HG03039 (cell line): Measurements from ENCODE around the gene RACK1.

Experiments
- ATAC-seq: cut with Tn5 transposase; IDR thresholded peaks from one replicate; pipeline ENCODE4 v1.9.1; 2021; ENCODE audit warnings: mild to moderate bottlenecking, moderate library complexity; ENCODE audit not compliant: unreplicated experiment

Gene RACK1

GRCh38 chr5:181234455-181235306 lies 9.0 kb downstream of the RACK1 start:
- no peak for ATAC-seq

- ATAC-seq, result no peak
Observed at GRCh38 chr5:181233801-181234454, 9.8 kb downstream of the RACK1 start.

- ATAC-seq, result no peak
Observed at GRCh38 chr5:181233088-181233800, 10.5 kb downstream of the RACK1 start.

GRCh38 chr5:181232593-181232992 lies 11.1 kb downstream of the RACK1 start:
- no peak for ATAC-seq

- ATAC-seq, result no peak
Observed at GRCh38 chr5:181231432-181231831, 12.3 kb downstream of the RACK1 start.

GRCh38 chr5:181230551-181230950 lies 13.2 kb downstream of the RACK1 start:
- no peak for ATAC-seq

GRCh38 chr5:181229996-181230395 lies 13.7 kb downstream of the RACK1 start:
- no peak for ATAC-seq

- no peak for ATAC-seq
Observed at GRCh38 chr5:181224390-181225229, 19.1 kb downstream of the RACK1 start.

GRCh38 chr5:181223729-181224389 lies 19.8 kb downstream of the RACK1 start:
- ATAC-seq, result no peak

- ATAC-seq, result peak; percentile 66
Observed at GRCh38 chr5:181223058-181223728, 20.5 kb downstream of the RACK1 start, which contains the start of gene TRIM41. TRIM41 (plus strand) TSS chr5:181223281; CDS start chr5:181224000, 719 bp downstream.

GRCh38 chr5:181222630-181223057 lies 21.1 kb downstream of the RACK1 start:
- no peak for ATAC-seq

- peak; percentile 29 for ATAC-seq
Observed at GRCh38 chr5:181221792-181222629, 21.7 kb downstream of the RACK1 start.

GRCh38 chr5:181221105-181221791 lies 22.5 kb downstream of the RACK1 start:
- no peak for ATAC-seq

- no peak for ATAC-seq
Observed at GRCh38 chr5:181220178-181220515, 23.6 kb downstream of the RACK1 start.

- ATAC-seq, result no peak
Observed at GRCh38 chr5:181219262-181220177, 24.2 kb downstream of the RACK1 start.

GRCh38 chr5:181218795-181219124 lies 24.9 kb downstream of the RACK1 start:
- no peak for ATAC-seq

GRCh38 chr5:181217803-181218062 lies 26.0 kb downstream of the RACK1 start:
- no peak for ATAC-seq
